ENCODE measurements around the gene PHF2.

DNA sequence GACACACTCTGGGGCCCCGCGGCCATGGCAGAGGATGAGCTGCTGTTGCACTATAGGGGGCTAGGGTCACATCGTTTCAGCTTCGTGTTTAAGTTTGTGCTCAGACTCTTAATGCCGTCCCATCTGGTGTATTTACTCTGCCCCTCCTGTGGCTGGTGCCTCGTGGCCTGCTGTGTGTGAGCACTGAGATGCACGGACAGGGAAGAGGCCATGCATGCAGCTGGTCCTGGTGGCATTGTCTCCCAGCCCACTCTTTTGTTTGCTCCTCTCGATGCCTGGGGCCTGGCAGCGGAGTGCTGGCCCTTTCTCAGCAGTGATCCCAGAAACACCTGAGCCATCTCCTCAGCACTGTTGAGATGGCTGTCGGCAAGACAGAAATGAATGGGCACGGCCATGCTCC lies 30.0 kb upstream of the PHF2 start:
- TF ChIP-seq, protein P1, sequence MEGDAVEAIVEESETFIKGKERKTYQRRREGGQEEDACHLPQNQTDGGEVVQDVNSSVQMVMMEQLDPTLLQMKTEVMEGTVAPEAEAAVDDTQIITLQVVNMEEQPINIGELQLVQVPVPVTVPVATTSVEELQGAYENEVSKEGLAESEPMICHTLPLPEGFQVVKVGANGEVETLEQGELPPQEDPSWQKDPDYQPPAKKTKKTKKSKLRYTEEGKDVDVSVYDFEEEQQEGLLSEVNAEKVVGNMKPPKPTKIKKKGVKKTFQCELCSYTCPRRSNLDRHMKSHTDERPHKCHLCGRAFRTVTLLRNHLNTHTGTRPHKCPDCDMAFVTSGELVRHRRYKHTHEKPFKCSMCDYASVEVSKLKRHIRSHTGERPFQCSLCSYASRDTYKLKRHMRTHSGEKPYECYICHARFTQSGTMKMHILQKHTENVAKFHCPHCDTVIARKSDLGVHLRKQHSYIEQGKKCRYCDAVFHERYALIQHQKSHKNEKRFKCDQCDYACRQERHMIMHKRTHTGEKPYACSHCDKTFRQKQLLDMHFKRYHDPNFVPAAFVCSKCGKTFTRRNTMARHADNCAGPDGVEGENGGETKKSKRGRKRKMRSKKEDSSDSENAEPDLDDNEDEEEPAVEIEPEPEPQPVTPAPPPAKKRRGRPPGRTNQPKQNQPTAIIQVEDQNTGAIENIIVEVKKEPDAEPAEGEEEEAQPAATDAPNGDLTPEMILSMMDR (conservative IDR thresholded peaks at IDR 0.05) = no peak
- TF ChIP-seq EZH2 (IDR thresholded peaks at IDR 0.05; ENCODE audit: low read depth) = no peak
